Common myeloid progenitor, CD34-positive (primary cell): ENCODE data around the gene FIBP.

Experiments
- CTCF ChIA-PET: fragments of 350-600 bp; sonication (Branson Sonifier 250); formaldehyde crosslinking; loops from one replicate; lab custom pipeline; 2021; ENCODE audit warnings: antibody characterized with exemption; lab: Charles Lee
- POLR2A ChIA-PET: fragments of 350-600 bp; sonication (Branson Sonifier 250); formaldehyde crosslinking; loops from one replicate; lab custom pipeline; 2021; ENCODE audit warnings: antibody characterized with exemption; lab: Charles Lee
- DNase-seq, 3 donors: peaks; one replicate each; pipeline versions ENCODE4 v3.0.0 to v3.0.0-alpha.2; 2013
- H3K27ac ChIP-seq, 2 experiments: 1 replicate in 1 of 2; 2 replicates in 1 of 2; pipeline ENCODE4 v1.7.0; 2013; ENCODE audit warnings: inconsistent platforms in 2 of 2, low read length in 2 of 2, mild to moderate bottlenecking in 2 of 2, low read depth in 1 of 2, moderate library complexity in 1 of 2; ENCODE audit not compliant: severe bottlenecking in 2 of 2, insufficient read depth in 1 of 2, poor library complexity in 1 of 2
- H3K27me3 ChIP-seq, 5 experiments: replicated peaks in 2 of 5; 1 replicate in 3 of 5; 2 replicates in 2 of 5; pipeline versions ENCODE4 v1.6.1 to v1.7.0; 2013; ENCODE audit warnings: low read length in 4 of 5, mild to moderate bottlenecking in 2 of 5, moderate library complexity in 2 of 5, inconsistent platforms in 1 of 5; ENCODE audit not compliant: insufficient read depth in 5 of 5, control insufficient read depth in 4 of 5
- H3K36me3 ChIP-seq, 4 experiments: 1 replicate in 2 of 4; 2 replicates in 2 of 4; pipeline versions ENCODE4 v1.6.1 to v1.7.0; 2013; ENCODE audit warnings: low read length in 3 of 4, control low read depth in 1 of 4, mild to moderate bottlenecking in 1 of 4; ENCODE audit not compliant: control insufficient read depth in 4 of 4, insufficient read depth in 4 of 4
- H3K4me1 ChIP-seq, 4 experiments: 1 replicate in 3 of 4; 2 replicates in 1 of 4; pipeline versions ENCODE4 v1.6.1 to v1.7.1; 2013; ENCODE audit warnings: low read length in 3 of 4, mild to moderate bottlenecking in 3 of 4, control low read depth in 1 of 4, inconsistent platforms in 1 of 4, moderate library complexity in 1 of 4; ENCODE audit not compliant: control insufficient read depth in 4 of 4, insufficient read depth in 4 of 4; ENCODE audit errors: control extremely low read depth in 1 of 4
- H3K4me3 ChIP-seq, 7 experiments: 1 replicate in 4 of 7; 2 replicates in 3 of 7; pipeline versions ENCODE4 v1.5.1 to v1.7.0; 2013; ENCODE audit warnings: mild to moderate bottlenecking in 7 of 7, low read length in 6 of 7, moderate library complexity in 6 of 7, inconsistent platforms in 2 of 7, low read depth in 2 of 7, control low read depth in 1 of 7; ENCODE audit not compliant: insufficient read depth in 4 of 7, control insufficient read depth in 1 of 7; ENCODE audit errors: extremely low read depth in 1 of 7
- H3K9me3 ChIP-seq, 5 experiments: 1 replicate in 4 of 5; 2 replicates in 1 of 5; pipeline versions ENCODE4 v1.6.1 to v1.7.1; 2013; ENCODE audit warnings: low read length in 4 of 5, mild to moderate bottlenecking in 2 of 5, inconsistent platforms in 1 of 5, low read depth in 1 of 5, moderate library complexity in 1 of 5; ENCODE audit not compliant: control insufficient read depth in 4 of 5, insufficient read depth in 2 of 5; ENCODE audit errors: control extremely low read depth in 1 of 5
- WGBS: methylation state at CpG from one replicate; pipeline ENCODE4 v1.1.5; 2013; ENCODE audit not compliant: insufficient coverage; 5-methylcytosine and 5-hydroxymethylcytosine counted together

Gene FIBP

GRCh38 chr11:65886826-65887722, 1.2 kb downstream of the FIBP start:
- ChIA-PET POLR2A (interaction anchor here (1.9 to 5.4 kb wide), 2 partner anchors 28 to 30 kb away, joined by 5 to 33 read pairs; partner anchors contain the start of genes CFL1 and MUS81), CTCF (interaction anchor here (0.6 to 11.9 kb wide), 15 partner anchors 7 to 260 kb away, joined by 3 to 168 read pairs (median 20); partner anchors contain the start of genes AP5B1, CFL1, CTSW and EFEMP2)
- Histone ChIP-seq H3K4me1 (peaks cover 8 to 54% (median 48%) of the 10 kb centered on the region in 4 experiments), H3K36me3 (peaks cover 5 to 50% (median 43%) of the 10 kb centered on the region in 4 experiments), H3K9me3 (no peaks in the 10 kb centered on the region), H3K27ac (peak overlapping the region in 1 of 2 experiments; percentile 87), H3K4me3 (peak overlapping the region in 6 of 7 experiments; percentile 78 to 97 (median 88)), H3K27me3 (no peaks in the 10 kb centered on the region)
- no peak for DNase-seq
- WGBS = 89% methylated on average over 9 of the region's 14 CpGs

GRCh38 chr11:65885808-65886536, 2.3 kb downstream of the FIBP start:
- ChIA-PET POLR2A (interaction anchor here (0.6 to 2.0 kb wide), 3 partner anchors 14 to 232 kb away, joined by 3 to 7 read pairs (median 4); partner anchors contain the start of gene FOSL1), CTCF (interaction anchor here (1.0 to 11.9 kb wide), 27 partner anchors 8 to 259 kb away, joined by 3 to 168 read pairs (median 8); partner anchors contain the start of genes CFL1, EFEMP2, FOSL1 and KAT5)
- no peaks in the 10 kb centered on the region for H3K27me3 ChIP-seq
- H3K9me3 ChIP-seq = no peaks in the 10 kb centered on the region
- no peak for DNase-seq
- peaks cover 7 to 52% (median 43%) of the 10 kb centered on the region in 4 experiments for H3K4me1 ChIP-seq
- WGBS = 97% methylated on average over 9 of the region's 12 CpGs
- no peak overlapping the region for H3K4me3 ChIP-seq
- peaks cover 7 to 58% (median 44%) of the 10 kb centered on the region in 4 experiments for H3K36me3 ChIP-seq
- H3K27ac ChIP-seq = no peak overlapping the region

- H3K4me1 ChIP-seq = peaks cover 7 to 56% (median 42%) of the 10 kb centered on the region in 4 experiments
Observed at GRCh38 chr11:65885231-65885630, 3.0 kb downstream of the FIBP start.

GRCh38 chr11:65884716-65885092, 3.6 kb downstream of the FIBP start:
- Histone ChIP-seq H3K4me3 (no peak overlapping the region), H3K36me3 (peaks cover 7 to 58% (median 44%) of the 10 kb centered on the region in 4 experiments), H3K9me3 (no peaks in the 10 kb centered on the region), H3K27me3 (no peaks in the 10 kb centered on the region), H3K27ac (no peak overlapping the region), H3K4me1 (peaks cover 3 to 56% (median 41%) of the 10 kb centered on the region in 4 experiments)
- ChIA-PET CTCF (interaction anchor here (0.6 to 11.9 kb wide), 42 partner anchors 9 to 789 kb away, joined by 3 to 168 read pairs (median 5); partner anchors contain the start of genes CFL1, EFEMP2, FOSL1 and KAT5), POLR2A (interaction anchor here (0.9 to 2.0 kb wide), 4 partner anchors 9 to 118 kb away, joined by 3 to 11 read pairs (median 4); partner anchors contain the start of genes BANF1, CFL1 and FOSL1)
- 25% methylated on average over 9 of the region's 9 CpGs for WGBS
- DNase-seq = peak; percentile 77 to 88 (median 84)

More at GRCh38 chr11:65885231-65885630, 3.0 kb downstream of the FIBP start:
- ChIA-PET POLR2A (interaction anchor here (0.9 to 2.0 kb wide), 4 partner anchors 9 to 117 kb away, joined by 3 to 11 read pairs (median 4); partner anchors contain the start of genes BANF1, CFL1 and FOSL1), CTCF (interaction anchor here (0.6 to 11.9 kb wide), 37 partner anchors 9 to 789 kb away, joined by 3 to 168 read pairs (median 5); partner anchors contain the start of genes CFL1, EFEMP2, FOSL1 and KAT5)
- 97% methylated on average over 7 of the region's 7 CpGs for WGBS
- Histone ChIP-seq H3K9me3 (no peaks in the 10 kb centered on the region), H3K27ac (no peak overlapping the region), H3K27me3 (no peaks in the 10 kb centered on the region), H3K4me3 (no peak overlapping the region), H3K36me3 (peaks cover 7 to 58% (median 44%) of the 10 kb centered on the region in 4 experiments)
- no peak for DNase-seq

- ChIA-PET POLR2A (interaction anchor here (0.9 to 2.0 kb wide), 4 partner anchors 10 to 119 kb away, joined by 3 to 11 read pairs (median 4); partner anchors contain the start of genes BANF1, CFL1 and FOSL1), CTCF (interaction anchor here (0.5 to 11.9 kb wide), 42 partner anchors 8 to 788 kb away, joined by 3 to 168 read pairs (median 5); partner anchors contain the start of genes CFL1, EFEMP2, FOSL1 and KAT5)
- WGBS = 92% methylated on average over 25 of the region's 28 CpGs
- Histone ChIP-seq H3K9me3 (no peaks in the 10 kb centered on the region), H3K27ac (no peak overlapping the region), H3K36me3 (peaks cover 7 to 58% (median 44%) of the 10 kb centered on the region in 4 experiments), H3K4me3 (no peak overlapping the region), H3K4me1 (peaks cover 0 to 55% (median 41%) of the 10 kb centered on the region in 4 experiments), H3K27me3 (no peaks in the 10 kb centered on the region)
- no peak for DNase-seq
Observed at GRCh38 chr11:65883786-65884715, 4.2 kb downstream of the FIBP start.
